Measurements from ENCODE around the gene DLG2. TPM values are rescaled to one million over a fixed set of nuclear protein-coding genes. Genes with fewer than 3 reads are reported as not detected.

DLG2 gene
- total RNA-seq, 1 donor from 2014 or later = 2.4 TPM

- Mint-ChIP-seq H3K4me1 (ENCODE audit: low read depth) (no peaks in the 10 kb centered on the region), H3K4me3 (ENCODE audit: low read depth) (no peak overlapping the region), H3K36me3 (ENCODE audit: insufficient read depth) (no peaks in the 10 kb centered on the region), H3K27ac (no peak overlapping the region), H3K27me3 (no peaks in the 10 kb centered on the region), H3K9me3 (ENCODE audit: low read depth) (peaks cover 5% of the 10 kb centered on the region)
- TF ChIP-seq CTCF (IDR thresholded peaks at IDR 0.05; ENCODE audit: unreplicated experiment) = no peak
- DNase-seq (ENCODE audit: low spot score, unreplicated experiment) = no peak
Observed at GRCh38 chr11:84573868-84574267, 1053.3 kb downstream of the DLG2 start.

GRCh38 chr11:84566671-84567070 lies 1060.5 kb downstream of the DLG2 start:
- TF ChIP-seq CTCF (IDR thresholded peaks at IDR 0.05; ENCODE audit: unreplicated experiment) = no peak
- no peak overlapping the region for H3K27ac Mint-ChIP-seq
- no peak for DNase-seq (ENCODE audit: low spot score, unreplicated experiment)
- H3K4me3 Mint-ChIP-seq (ENCODE audit: low read depth) = no peak overlapping the region
- H3K36me3 Mint-ChIP-seq (ENCODE audit: insufficient read depth) = no peaks in the 10 kb centered on the region
- H3K4me1 Mint-ChIP-seq (ENCODE audit: low read depth) = no peaks in the 10 kb centered on the region
- no peaks in the 10 kb centered on the region for H3K27me3 Mint-ChIP-seq
- H3K9me3 Mint-ChIP-seq (ENCODE audit: low read depth) = no peaks in the 10 kb centered on the region

GRCh38 chr11:84564867-84565184 lies 1062.3 kb downstream of the DLG2 start:
- no peak overlapping the region for H3K27ac Mint-ChIP-seq

DNA sequence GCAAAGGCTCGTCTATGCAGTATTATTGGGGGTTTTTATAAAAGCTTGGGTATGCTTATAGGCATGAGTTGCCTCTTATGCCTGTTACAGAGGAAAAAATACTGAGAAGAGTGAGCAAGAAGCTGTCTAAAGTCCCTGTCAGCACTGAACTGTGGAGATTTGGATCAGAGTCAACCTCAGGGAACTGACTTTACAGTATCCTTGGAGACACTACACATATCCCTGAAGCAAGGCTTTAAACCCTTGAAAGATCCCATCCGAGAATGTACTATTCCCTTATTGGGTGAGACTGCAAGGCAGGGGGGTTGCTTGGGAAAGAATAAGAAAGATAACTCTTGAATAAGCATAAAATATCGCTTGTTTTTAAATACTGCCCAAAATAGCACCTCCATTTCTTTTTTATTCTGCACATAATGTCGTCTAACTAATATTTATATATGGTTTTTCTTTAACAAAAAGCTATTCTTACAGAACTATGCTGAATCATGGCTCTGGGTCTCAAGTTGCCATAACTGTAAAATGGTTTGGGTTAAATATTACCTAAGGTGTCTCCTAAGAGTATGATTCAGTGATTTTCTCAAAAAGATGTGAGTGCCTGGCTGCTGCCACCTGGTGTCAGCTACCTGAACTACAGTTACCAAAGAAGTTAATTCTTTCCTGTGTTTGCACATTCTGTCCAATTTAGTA lies 1062.8 kb downstream of the DLG2 start:
- H3K27me3 Mint-ChIP-seq = no peaks in the 10 kb centered on the region
- no peak overlapping the region for H3K4me3 Mint-ChIP-seq (ENCODE audit: low read depth)

More at GRCh38 chr11:84564867-84565184, 1062.3 kb downstream of the DLG2 start:
- no peaks in the 10 kb centered on the region for H3K27me3 Mint-ChIP-seq
- H3K4me1 Mint-ChIP-seq (ENCODE audit: low read depth) = no peaks in the 10 kb centered on the region
- H3K9me3 Mint-ChIP-seq (ENCODE audit: low read depth) = no peaks in the 10 kb centered on the region
- DNase-seq (ENCODE audit: low spot score, unreplicated experiment) = no peak
- H3K36me3 Mint-ChIP-seq (ENCODE audit: insufficient read depth) = no peaks in the 10 kb centered on the region
- H3K4me3 Mint-ChIP-seq (ENCODE audit: low read depth) = no peak overlapping the region
- no peak for TF ChIP-seq CTCF (IDR thresholded peaks at IDR 0.05; ENCODE audit: unreplicated experiment)

DNA sequence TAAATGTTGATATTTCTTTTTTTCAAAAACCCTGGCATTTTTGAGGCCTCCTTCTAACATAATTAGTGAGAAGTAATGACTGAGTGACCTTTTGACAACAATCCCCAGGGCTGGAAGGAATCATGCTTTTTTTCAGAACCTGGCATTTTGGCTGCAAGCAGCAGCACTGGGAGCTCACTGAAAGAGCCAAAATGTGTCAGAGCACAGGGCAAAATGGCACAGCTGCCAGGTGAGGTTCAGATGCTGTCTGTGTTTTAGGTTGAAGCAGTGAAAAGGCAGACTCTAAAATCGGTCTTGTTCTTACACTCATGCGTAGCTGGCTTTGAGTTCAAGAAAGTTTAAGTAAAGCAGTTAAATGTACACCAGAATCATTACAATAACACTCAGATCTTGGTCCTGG lies 1063.8 kb downstream of the DLG2 start:
- no peak overlapping the region for H3K27ac Mint-ChIP-seq

More for the DNA sequence above, 1062.8 kb downstream of the DLG2 start:
- TF ChIP-seq CTCF (IDR thresholded peaks at IDR 0.05; ENCODE audit: unreplicated experiment) = peak; percentile 94
- H3K36me3 Mint-ChIP-seq (ENCODE audit: insufficient read depth) = no peaks in the 10 kb centered on the region
- H3K27ac Mint-ChIP-seq = no peak overlapping the region
- DNase-seq (ENCODE audit: low spot score, unreplicated experiment) = peak; percentile 13
- no peaks in the 10 kb centered on the region for H3K9me3 Mint-ChIP-seq (ENCODE audit: low read depth)
- no peaks in the 10 kb centered on the region for H3K4me1 Mint-ChIP-seq (ENCODE audit: low read depth)

More for the DNA sequence above, 1063.8 kb downstream of the DLG2 start:
- Mint-ChIP-seq H3K27me3 (no peaks in the 10 kb centered on the region), H3K9me3 (ENCODE audit: low read depth) (no peaks in the 10 kb centered on the region), H3K36me3 (ENCODE audit: insufficient read depth) (no peaks in the 10 kb centered on the region), H3K4me3 (ENCODE audit: low read depth) (no peak overlapping the region), H3K4me1 (ENCODE audit: low read depth) (peaks cover 1% of the 10 kb centered on the region)
- TF ChIP-seq CTCF (IDR thresholded peaks at IDR 0.05; ENCODE audit: unreplicated experiment) = no peak
- no peak for DNase-seq (ENCODE audit: low spot score, unreplicated experiment)
